Gastrocnemius medialis (tissue), 4 donors: Measurements from ENCODE around the gene GPR176.

Experiments
- CTCF ChIP-seq, 5 experiments: fragments of 450-650 bp in 3 of 5; fragments of 200-600 bp in 2 of 5; sonication (generic) in 2 of 5; IDR thresholded peaks in 4 of 5; conservative IDR thresholded peaks in 1 of 5; 1 replicate in 4 of 5; 2 replicates in 1 of 5; pipeline ENCODE4 v1.5.1; 2016 to 2019; ENCODE audit warnings: antibody characterized with exemption in 5 of 5, mild to moderate bottlenecking in 3 of 5, moderate library complexity in 3 of 5
- POLR2A ChIP-seq, 2 donors: fragments of 450-650 bp; IDR thresholded peaks; one replicate each; pipeline ENCODE4 v1.6.1; 2017; ENCODE audit warnings: antibody characterized with exemption in 2 of 2, mild to moderate bottlenecking in 2 of 2, moderate library complexity in 2 of 2

DNA sequence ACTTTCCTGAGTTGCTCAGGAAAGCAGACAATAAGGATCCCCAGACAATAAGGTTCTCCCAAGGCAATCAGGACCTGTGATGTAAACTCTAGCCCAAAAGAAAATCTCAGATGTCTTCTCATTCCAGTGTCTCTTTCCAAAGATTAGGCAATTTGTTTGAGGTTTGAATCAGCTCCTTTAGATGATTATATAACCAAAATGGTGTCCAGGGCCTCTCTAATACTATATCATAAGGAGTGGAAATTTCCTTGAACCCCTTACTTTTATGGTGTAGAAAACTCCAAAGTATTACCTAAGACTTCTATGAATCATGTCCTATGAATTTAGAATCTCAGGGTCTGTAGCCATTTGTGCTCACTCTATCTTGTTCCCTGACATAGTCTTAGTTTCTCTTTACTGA is 65.9 kb downstream of the GPR176 start:
- no peak for TF ChIP-seq CTCF (IDR thresholded peaks at IDR 0.05 in 4 of 5, conservative IDR thresholded peaks at IDR 0.05 in 1 of 5)
- TF ChIP-seq POLR2A (IDR thresholded peaks at IDR 0.05) = no peak
